EH (cell line): ENCODE results near the gene STH.
"Not testable (repeated sequence)": the region's sequence is repeated elsewhere in the genome, so short reads cannot be mapped to it uniquely, and the experiment has no call there.

Experiments used
- DNase-seq: peaks from one replicate; pipeline ENCODE4 v3.0.0-alpha.2; 2015; ENCODE audit warnings: low read depth

Gene STH

GRCh38 chr17:46007461-46007965 lies 8.5 kb downstream of the STH start:
- no peak for DNase-seq

GRCh38 chr17:46008591-46008990 lies 9.5 kb downstream of the STH start:
- no peak for DNase-seq

- DNase-seq, result peak; percentile 24
These were observed 10.9 kb downstream of the STH start for GRCh38 chr17:46009681-46010596.

- no peak for DNase-seq
These were observed 11.6 kb downstream of the STH start for GRCh38 chr17:46010597-46011186.

GRCh38 chr17:46011711-46012505 lies 12.9 kb downstream of the STH start:
- no peak for DNase-seq

GRCh38 chr17:46012506-46013079 lies 13.5 kb downstream of the STH start:
- DNase-seq, result no peak

- no peak for DNase-seq
These were observed 14.1 kb downstream of the STH start for GRCh38 chr17:46013127-46013501.

GRCh38 chr17:46013502-46014165 lies 14.6 kb downstream of the STH start:
- DNase-seq, result peak; percentile 90

- not testable (repeated sequence) for DNase-seq
These were observed 20.4 kb downstream of the STH start for GRCh38 chr17:46019408-46019925.

- no peak for DNase-seq
These were observed 21.1 kb downstream of the STH start for GRCh38 chr17:46020023-46020761.

- DNase-seq, result no peak
These were observed 21.9 kb downstream of the STH start for GRCh38 chr17:46020998-46021397.

GRCh38 chr17:46023366-46023765 lies 24.3 kb downstream of the STH start:
- not testable (repeated sequence) for DNase-seq

GRCh38 chr17:46023783-46024388 lies 24.8 kb downstream of the STH start:
- no peak for DNase-seq

GRCh38 chr17:46024590-46024989 lies 25.5 kb downstream of the STH start:
- DNase-seq, result no peak

- no peak for DNase-seq
These were observed 26.0 kb downstream of the STH start for GRCh38 chr17:46025060-46025459.

- DNase-seq, result no peak
These were observed 26.6 kb downstream of the STH start for GRCh38 chr17:46025510-46026165.

- DNase-seq, result no peak
These were observed 27.4 kb downstream of the STH start for GRCh38 chr17:46026166-46027047.
